Tibial nerve (tissue), 4 donors: Measurements from ENCODE around the gene RHD. TPM values are rescaled to one million over a fixed set of nuclear protein-coding genes. Genes with fewer than 3 reads are reported as not detected.
"Not testable (repeated sequence)": the region's sequence is repeated elsewhere in the genome, so short reads cannot be mapped to it uniquely, and the experiment has no call there.

Source experiments
- DNase-seq, 2 donors: peaks; one replicate each; pipeline ENCODE4 v3.0.0-alpha.2; 2019; ENCODE audit warnings: low spot score in 2 of 2
- H3K27ac ChIP-seq, 4 donors: fragments of 200-600 bp; sonication (generic) in 3 of 4; one replicate each; pipeline ENCODE4 v1.5.1; 2017 to 2019; ENCODE audit warnings: mild to moderate bottlenecking in 1 of 4
- H3K27me3 ChIP-seq, 2 donors: fragments of 200-600 bp; sonication (generic) in 1 of 2; one replicate each; pipeline versions ENCODE4 v1.5.1 to v1.6.0; 2017 to 2019
- H3K36me3 ChIP-seq, 3 donors: fragments of 200-600 bp; sonication (generic); one replicate each; pipeline ENCODE4 v1.5.1; 2018 to 2019
- H3K4me1 ChIP-seq, 4 donors: fragments of 200-600 bp; sonication (generic) in 3 of 4; one replicate each; pipeline ENCODE4 v1.5.1; 2017 to 2019
- H3K4me3 ChIP-seq, 4 donors: fragments of 200-600 bp; sonication (generic) in 3 of 4; one replicate each; pipeline ENCODE4 v1.5.1; 2017 to 2019; ENCODE audit warnings: mild to moderate bottlenecking in 1 of 4, moderate library complexity in 1 of 4
- H3K9me3 ChIP-seq, 4 donors: fragments of 200-600 bp; sonication (generic) in 3 of 4; one replicate each; pipeline ENCODE4 v1.5.1; 2017 to 2019
- WGBS, 2 donors: methylation state at CpG; one replicate each; pipeline ENCODE4 v1.1.5; 2018; 5-methylcytosine and 5-hydroxymethylcytosine counted together
- total RNA-seq, 4 donors: library from RNA; depleted of rRNA; stranded (reverse); fragments of >200 nt; gene quantifications; one replicate each; pipeline ENCODE4 v1.1.0, GENCODE V29; 2016

The RHD gene
- total RNA-seq, 4 donors from 2014 or later: not detected

GRCh38 chr1:25294889-25295826 lies 22.8 kb downstream of the RHD start:
- H3K27ac ChIP-seq, H3K4me1 ChIP-seq, DNase-seq, H3K9me3 ChIP-seq, H3K27me3 ChIP-seq, H3K36me3 ChIP-seq, H3K4me3 ChIP-seq: not testable (repeated sequence)
- WGBS, 2 donors: 47 to 63% methylated on average over 2 to 6 of the region's 14 CpGs

- not testable (repeated sequence) for H3K4me1 ChIP-seq, H3K9me3 ChIP-seq, H3K4me3 ChIP-seq, DNase-seq, H3K27me3 ChIP-seq, H3K27ac ChIP-seq, H3K36me3 ChIP-seq
- WGBS, 2 donors: 48 to 79% methylated on average over 4 to 6 of the region's 8 CpGs
Observed at GRCh38 chr1:25296501-25296900, 24.2 kb downstream of the RHD start.

DNA sequence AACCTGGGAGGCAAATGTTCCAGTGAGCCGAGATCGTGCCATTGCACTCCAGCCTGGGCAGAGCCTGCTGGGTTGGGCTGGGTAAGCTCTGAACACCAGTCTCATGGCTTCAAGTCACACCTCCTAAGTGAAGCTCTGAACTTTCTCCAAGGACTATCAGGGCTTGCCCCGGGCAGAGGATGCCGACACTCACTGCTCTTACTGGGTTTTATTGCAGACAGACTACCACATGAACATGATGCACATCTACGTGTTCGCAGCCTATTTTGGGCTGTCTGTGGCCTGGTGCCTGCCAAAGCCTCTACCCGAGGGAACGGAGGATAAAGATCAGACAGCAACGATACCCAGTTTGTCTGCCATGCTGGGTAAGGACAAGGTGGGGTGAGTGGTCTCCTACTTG lies 28.4 kb downstream of the RHD start:
- H3K9me3 ChIP-seq, DNase-seq, H3K4me3 ChIP-seq, H3K36me3 ChIP-seq, H3K27ac ChIP-seq, H3K4me1 ChIP-seq, H3K27me3 ChIP-seq: not testable (repeated sequence)
- WGBS, 2 donors: 65 to 83% methylated on average over 5 to 7 of the region's 9 CpGs

DNA sequence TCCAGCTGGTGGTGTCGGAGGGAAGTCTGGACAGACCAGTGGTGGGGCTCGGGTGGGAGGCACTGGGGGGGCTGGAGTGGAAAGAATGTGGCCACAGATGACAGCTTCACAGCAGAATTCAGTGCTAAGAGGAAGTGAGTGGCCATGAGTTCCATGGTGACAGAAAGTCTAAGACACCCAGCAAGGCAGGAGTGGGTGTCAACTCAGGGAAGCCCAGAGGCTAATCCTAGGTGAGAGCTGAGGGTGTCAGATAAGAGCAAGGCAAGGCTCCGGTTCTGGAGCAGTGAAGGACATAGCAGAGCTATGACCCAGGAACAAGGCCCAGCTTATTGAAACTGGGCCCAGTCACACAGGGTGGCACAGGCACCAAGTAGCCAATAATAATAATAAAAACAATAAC lies 30.0 kb downstream of the RHD start:
- H3K36me3 ChIP-seq: peaks cover 0 to 21% (median 0%) of the 10 kb centered on the region in 3 donors
- H3K4me1 ChIP-seq, DNase-seq, H3K4me3 ChIP-seq, H3K27me3 ChIP-seq, H3K9me3 ChIP-seq, H3K27ac ChIP-seq: not testable (repeated sequence)
- WGBS, 2 donors: 76 to 81% methylated on average over 3 of the region's 3 CpGs

- not testable (repeated sequence) for DNase-seq, H3K4me3 ChIP-seq, H3K27me3 ChIP-seq, H3K27ac ChIP-seq, H3K4me1 ChIP-seq, H3K9me3 ChIP-seq
- H3K36me3 ChIP-seq: peaks cover 0 to 21% (median 0%) of the 10 kb centered on the region in 3 donors
- 83 to 90% methylated on average over 4 of the region's 4 CpGs for WGBS, 2 donors
Observed at GRCh38 chr1:25304936-25305335, 32.6 kb downstream of the RHD start.

DNA sequence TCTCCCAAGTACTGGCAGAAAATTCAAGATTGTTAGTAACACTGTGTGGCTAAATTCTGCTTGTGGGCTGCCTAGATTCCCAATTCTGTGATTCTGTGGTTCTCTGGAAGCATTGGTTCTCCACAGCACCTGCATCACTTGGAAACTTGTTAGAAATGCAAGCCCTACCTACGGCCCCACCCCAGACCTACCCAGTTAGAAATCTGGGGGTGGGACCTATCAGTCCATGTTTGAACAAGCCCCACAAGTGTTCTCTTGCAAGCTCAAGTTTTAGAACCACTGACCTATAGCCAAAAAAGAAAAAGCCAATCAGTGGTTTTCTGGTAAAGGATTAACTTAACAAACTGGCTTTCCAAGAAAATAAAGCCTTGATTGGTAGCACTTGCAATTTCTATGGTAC lies 35.9 kb downstream of the RHD start:
- not testable (repeated sequence) for H3K27me3 ChIP-seq, H3K27ac ChIP-seq, H3K9me3 ChIP-seq, DNase-seq, H3K4me1 ChIP-seq, H3K4me3 ChIP-seq
- WGBS, 2 donors: no CpG with 5 or more reads among the region's 1 CpG
- H3K36me3 ChIP-seq: peaks cover 0 to 20% (median 0%) of the 10 kb centered on the region in 3 donors

DNA sequence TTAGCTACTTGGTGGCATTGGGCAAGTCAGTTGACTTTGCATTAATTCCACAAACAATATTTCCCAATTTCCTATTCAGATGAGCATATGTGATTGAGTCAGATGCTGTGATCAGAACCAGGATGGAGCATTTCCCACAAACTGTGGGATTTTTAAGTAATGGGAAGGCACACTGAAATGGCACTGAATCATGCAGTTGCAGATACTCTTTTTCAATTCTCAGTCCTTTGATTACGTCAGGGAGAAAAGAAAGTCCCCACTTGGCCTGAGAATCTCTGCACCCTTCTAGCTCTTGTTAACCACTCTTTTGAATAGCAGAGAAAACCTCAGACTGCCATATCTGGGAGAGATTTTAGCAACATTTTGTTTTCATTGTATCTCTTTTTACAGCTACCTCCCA lies 36.8 kb downstream of the RHD start:
- not testable (repeated sequence) for H3K27ac ChIP-seq, H3K4me1 ChIP-seq
- WGBS, 2 donors: 50 to 72% methylated on average over 1 of the region's 1 CpG

DNA sequence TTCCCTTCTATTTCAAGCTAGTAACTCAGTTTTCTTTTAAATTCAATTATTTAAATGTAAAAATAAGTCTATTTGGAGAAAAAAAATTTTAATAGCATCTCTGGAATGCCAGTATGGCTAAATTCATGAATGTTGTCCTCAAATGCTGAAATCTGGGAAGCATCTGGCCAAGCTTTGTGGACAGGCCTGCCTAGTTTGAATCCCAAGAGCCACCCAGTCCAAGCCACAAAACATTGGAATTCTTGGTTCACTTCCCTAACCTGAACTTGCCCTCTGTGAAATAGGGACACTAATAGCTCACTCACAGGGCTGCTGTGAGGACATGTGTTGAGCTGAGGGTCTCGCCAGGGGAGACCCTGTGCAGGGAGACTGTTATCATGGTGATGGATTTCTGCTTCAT lies 37.2 kb downstream of the RHD start:
- H3K27me3 ChIP-seq, DNase-seq, H3K4me3 ChIP-seq, H3K27ac ChIP-seq, H3K4me1 ChIP-seq, H3K9me3 ChIP-seq: not testable (repeated sequence)
- 85 to 88% methylated on average over 1 of the region's 1 CpG for WGBS, 2 donors
- peaks cover 0 to 28% (median 0%) of the 10 kb centered on the region in 3 donors for H3K36me3 ChIP-seq

More for the DNA sequence above, 36.8 kb downstream of the RHD start:
- H3K4me3 ChIP-seq, H3K27me3 ChIP-seq, DNase-seq, H3K9me3 ChIP-seq: not testable (repeated sequence)
- peaks cover 0 to 24% (median 0%) of the 10 kb centered on the region in 3 donors for H3K36me3 ChIP-seq

GRCh38 chr1:25312806-25313470 lies 40.6 kb downstream of the RHD start:
- H3K9me3 ChIP-seq, H3K4me3 ChIP-seq, H3K27me3 ChIP-seq, H3K4me1 ChIP-seq, DNase-seq, H3K27ac ChIP-seq: not testable (repeated sequence)
- peaks cover 0 to 20% (median 0%) of the 10 kb centered on the region in 3 donors for H3K36me3 ChIP-seq

DNA sequence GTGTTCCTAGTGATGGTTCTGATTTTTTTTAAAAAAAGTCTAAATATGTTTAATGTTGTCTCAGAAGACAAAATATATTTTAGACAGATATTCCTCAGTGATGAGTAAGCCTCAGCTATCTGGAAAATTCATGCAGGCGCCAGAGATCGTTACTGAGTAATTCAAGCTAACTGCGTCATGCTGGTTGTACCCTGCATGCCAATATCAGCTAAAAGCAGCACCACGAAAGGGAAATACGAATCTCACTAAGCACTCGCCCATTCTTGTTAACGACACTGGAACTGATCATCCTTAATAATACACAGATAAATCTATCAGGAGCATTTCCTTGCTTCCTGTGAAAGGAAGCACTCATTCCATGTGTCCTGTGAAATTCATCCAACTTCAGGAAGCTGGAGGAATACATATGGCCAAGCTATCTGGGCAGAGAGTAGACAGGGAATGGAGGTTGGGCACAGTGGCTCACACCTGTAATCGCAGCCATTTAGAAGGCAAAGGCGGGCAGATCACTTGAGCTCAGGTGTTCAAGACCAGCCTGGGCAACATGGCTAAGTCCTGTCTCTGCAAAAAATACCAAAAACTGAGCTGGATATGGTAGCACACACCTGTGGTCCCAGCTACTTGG lies 48.1 kb downstream of the RHD start:
- WGBS, 2 donors: 79 to 82% methylated on average over 9 of the region's 9 CpGs
- peak in 1 of 2 donors; percentile 21 for DNase-seq
- not testable (repeated sequence) for H3K27me3 ChIP-seq, H3K4me3 ChIP-seq, H3K36me3 ChIP-seq, H3K4me1 ChIP-seq, H3K9me3 ChIP-seq
- H3K27ac ChIP-seq: peak overlapping the region in 1 of 4 donors; percentile 29

DNA sequence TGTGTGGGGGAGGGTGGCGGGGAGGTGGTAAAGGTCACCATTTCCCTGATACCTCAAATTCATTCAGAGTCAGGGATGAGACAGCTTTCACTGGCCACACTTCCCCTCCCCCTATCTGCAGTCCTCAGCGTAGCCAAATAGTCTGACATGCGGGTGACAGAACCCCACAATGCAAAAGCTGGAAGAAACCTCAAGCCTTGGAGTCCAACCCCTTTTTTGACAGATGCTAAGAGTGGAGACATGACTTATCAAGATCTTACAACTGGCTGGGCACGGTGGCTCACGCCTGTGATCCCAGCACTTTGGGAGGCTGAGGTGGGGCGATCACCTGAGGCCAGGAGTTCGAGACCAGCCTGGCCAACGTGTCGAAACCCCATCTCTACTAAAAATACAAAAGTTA lies 49.8 kb downstream of the RHD start:
- WGBS, 2 donors: 82% methylated on average over 6 to 9 of the region's 9 CpGs
- not testable (repeated sequence) for H3K4me1 ChIP-seq

DNA sequence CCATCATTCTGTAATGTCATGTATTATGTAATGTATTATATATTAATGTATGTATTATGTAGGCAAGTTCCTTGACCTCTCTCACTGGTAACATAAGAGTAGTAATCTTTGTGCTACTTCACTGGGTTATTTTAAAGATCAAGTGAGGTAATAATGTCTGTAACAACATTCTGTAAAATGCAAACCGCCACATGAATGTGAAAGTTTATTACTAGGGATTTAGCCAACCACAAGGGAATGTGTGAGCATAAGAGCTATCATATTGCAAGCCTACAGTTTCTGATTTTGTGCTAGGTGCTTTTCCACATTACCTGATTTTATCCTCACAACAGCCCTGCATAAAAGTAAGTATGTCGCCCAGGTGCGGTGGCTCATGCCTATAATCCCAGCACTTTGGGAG lies 52.1 kb downstream of the RHD start:
- not testable (repeated sequence) for DNase-seq, H3K9me3 ChIP-seq, H3K27ac ChIP-seq, H3K4me3 ChIP-seq, H3K27me3 ChIP-seq, H3K36me3 ChIP-seq, H3K4me1 ChIP-seq
- WGBS, 2 donors: 85 to 100% methylated on average over 1 to 3 of the region's 3 CpGs

More for the DNA sequence above, 49.8 kb downstream of the RHD start:
- H3K36me3 ChIP-seq, DNase-seq, H3K27me3 ChIP-seq, H3K4me3 ChIP-seq, H3K27ac ChIP-seq, H3K9me3 ChIP-seq: not testable (repeated sequence)
